NCI-H510A treated with DMSO at 0.1 percent for 48 hours (cell line): Measurements from ENCODE around the gene ADIPOR2.

Source experiments
- DNase-seq: peaks from one replicate; lab custom pipeline; 2025; lab: John Stamatoyannopoulos, UW

ADIPOR2 gene

GRCh38 chr12:1800401-1801302, 109.8 kb downstream of the ADIPOR2 start:
- no peak for DNase-seq

GRCh38 chr12:1801303-1801975, 110.6 kb downstream of the ADIPOR2 start:
- DNase-seq: no peak

- no peak for DNase-seq
These were observed 112.9 kb downstream of the ADIPOR2 start for GRCh38 chr12:1803736-1804135.

- peak; percentile 76 for DNase-seq
These were observed 113.9 kb downstream of the ADIPOR2 start for GRCh38 chr12:1804545-1805332.

- DNase-seq: no peak
These were observed 114.7 kb downstream of the ADIPOR2 start for GRCh38 chr12:1805441-1806081.

- no peak for DNase-seq
These were observed 115.6 kb downstream of the ADIPOR2 start for GRCh38 chr12:1806301-1807086.

GRCh38 chr12:1807087-1807860, 116.4 kb downstream of the ADIPOR2 start:
- DNase-seq: no peak

GRCh38 chr12:1808036-1808797, 117.3 kb downstream of the ADIPOR2 start:
- no peak for DNase-seq

GRCh38 chr12:1808798-1809480, 118.1 kb downstream of the ADIPOR2 start:
- DNase-seq: no peak

- DNase-seq: no peak
These were observed 118.8 kb downstream of the ADIPOR2 start for GRCh38 chr12:1809591-1810190.

- no peak for DNase-seq
These were observed 119.5 kb downstream of the ADIPOR2 start for GRCh38 chr12:1810201-1810930.

GRCh38 chr12:1810931-1811280, 120.0 kb downstream of the ADIPOR2 start:
- no peak for DNase-seq

- no peak for DNase-seq
These were observed 120.5 kb downstream of the ADIPOR2 start for GRCh38 chr12:1811281-1811947.

- no peak for DNase-seq
These were observed 121.0 kb downstream of the ADIPOR2 start for GRCh38 chr12:1811948-1812291.

GRCh38 chr12:1812650-1813302, 121.9 kb downstream of the ADIPOR2 start:
- DNase-seq: no peak

GRCh38 chr12:1814266-1814665, 123.4 kb downstream of the ADIPOR2 start:
- no peak for DNase-seq

GRCh38 chr12:1815108-1815507, 124.2 kb downstream of the ADIPOR2 start:
- DNase-seq: no peak
